Keratinocyte (primary cell): Measurements from ENCODE around the gene OR10V1.

ENCODE experiments used
- CTCF ChIP-seq, 3 experiments: IDR thresholded peaks in 1 of 3; conservative IDR thresholded peaks in 1 of 3; optimal IDR thresholded peaks in 1 of 3; 2 replicates in 2 of 3; 3 replicates in 1 of 3; pipeline versions ENCODE3 to v1.5.1; 2011; ENCODE audit warnings: low read length in 3 of 3, mild to moderate bottlenecking in 3 of 3, moderate library complexity in 2 of 3, control low read depth in 1 of 3, inconsistent platforms in 1 of 3; ENCODE audit not compliant: insufficient read depth in 2 of 3; ENCODE audit errors: extremely low read depth in 1 of 3
- EZH2 ChIP-seq: IDR thresholded peaks from one replicate; pipeline ENCODE4 v1.6.1; 2012; ENCODE audit warnings: inconsistent platforms, mild to moderate bottlenecking, low read length, moderate library complexity

DNA sequence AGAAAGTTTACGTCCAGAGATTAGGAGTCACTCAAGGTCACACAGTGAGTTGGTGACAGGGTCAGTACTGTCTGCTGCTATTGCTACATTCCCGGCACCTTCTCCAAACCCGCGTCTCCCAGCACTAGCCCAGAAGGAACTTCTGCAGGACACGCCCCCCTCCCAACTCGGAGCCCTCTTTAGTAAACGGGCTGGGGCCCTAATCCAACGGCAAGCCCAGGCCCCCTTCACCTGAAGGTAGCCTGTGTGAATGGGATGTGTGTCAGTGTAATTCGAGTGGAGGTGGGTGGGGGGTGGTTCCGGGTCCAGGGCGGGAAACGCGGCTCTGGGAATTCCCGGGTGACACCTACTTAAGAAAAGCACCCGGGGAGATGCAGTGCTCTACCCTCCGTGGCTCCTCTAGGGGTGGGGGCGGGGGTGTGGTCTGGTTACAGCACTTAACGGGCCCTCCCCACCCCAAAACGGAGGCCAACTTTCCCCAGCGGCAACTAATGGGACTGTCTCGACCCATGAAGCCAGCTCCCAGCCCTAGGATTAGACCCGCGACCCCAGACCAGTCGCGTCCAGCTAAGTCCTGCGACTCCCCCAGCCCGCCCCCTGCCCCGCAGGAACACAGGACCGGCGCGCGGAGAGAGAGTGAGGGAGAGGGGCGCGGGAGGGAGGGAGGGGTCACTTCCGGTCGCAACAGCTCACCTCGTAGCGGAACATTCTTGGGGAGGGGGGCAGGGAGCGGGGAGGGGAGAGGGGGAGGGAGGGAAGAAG lies 45.3 kb downstream of the OR10V1 start:
- TF ChIP-seq EZH2 (no peak), CTCF (optimal IDR thresholded peaks at IDR 0.05 in 1 of 3, IDR thresholded peaks at IDR 0.05 in 1 of 3, conservative IDR thresholded peaks at IDR 0.05 in 1 of 3; ENCODE audit: extremely low read depth in 1 of 3, insufficient read depth in 2 of 3, low read length in 3 of 3) (peak in 1 of 3 experiments; percentile 45)
